Stimulated activated CD4-positive, alpha-beta T cell treated with anti-CD3 and anti-CD28 coated beads, Interleukin-2, amount 100 ng/mL, for 24 hours (primary cell): Measurements from ENCODE around the gene FPR1.
A peak's percentile ranks its signal among the peaks of the same experiment; 100 is the strongest.

ENCODE experiments used
- DNase-seq, 2 donors: peaks; one replicate each; pipeline ENCODE4 v3.0.0-alpha.2; 2020

FPR1 gene

DNA sequence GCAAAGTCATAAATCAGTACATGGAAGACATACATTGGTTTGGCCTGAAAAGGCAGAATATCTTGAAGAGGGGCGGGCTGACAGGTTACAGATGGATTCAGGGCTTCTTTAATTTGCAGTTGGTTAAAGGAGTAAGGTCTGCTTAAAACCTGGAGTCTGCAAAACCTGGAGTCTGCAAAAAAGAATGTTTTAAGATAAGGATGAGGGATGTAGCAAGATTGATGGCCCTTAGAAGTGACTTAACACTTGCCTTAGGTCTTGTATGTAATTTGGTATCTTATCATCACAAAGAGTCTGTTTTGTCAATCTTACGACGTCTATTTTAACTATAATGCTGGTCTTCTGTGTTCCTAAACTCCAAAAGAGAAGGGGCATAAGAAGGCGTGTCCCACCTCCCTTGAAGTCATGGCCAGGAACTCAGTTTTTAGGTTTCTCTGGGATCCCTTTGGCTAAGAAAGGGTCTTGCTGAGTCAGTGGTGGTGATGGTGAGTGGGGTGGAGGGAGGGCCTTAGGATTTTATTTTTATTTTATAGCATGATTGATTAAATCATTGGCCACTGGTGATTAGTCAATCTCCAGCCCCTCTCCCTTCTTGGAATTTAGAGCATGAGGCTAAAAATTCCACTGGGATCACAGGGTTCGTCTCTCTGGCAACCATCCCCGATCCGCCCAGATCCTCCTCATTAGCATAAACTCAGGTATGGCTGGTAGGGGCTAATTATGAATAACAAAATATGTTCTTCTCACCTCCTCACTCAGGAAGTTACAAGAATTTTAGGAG, 17.7 kb downstream of the FPR1 start:
- DNase-seq = no peak

DNA sequence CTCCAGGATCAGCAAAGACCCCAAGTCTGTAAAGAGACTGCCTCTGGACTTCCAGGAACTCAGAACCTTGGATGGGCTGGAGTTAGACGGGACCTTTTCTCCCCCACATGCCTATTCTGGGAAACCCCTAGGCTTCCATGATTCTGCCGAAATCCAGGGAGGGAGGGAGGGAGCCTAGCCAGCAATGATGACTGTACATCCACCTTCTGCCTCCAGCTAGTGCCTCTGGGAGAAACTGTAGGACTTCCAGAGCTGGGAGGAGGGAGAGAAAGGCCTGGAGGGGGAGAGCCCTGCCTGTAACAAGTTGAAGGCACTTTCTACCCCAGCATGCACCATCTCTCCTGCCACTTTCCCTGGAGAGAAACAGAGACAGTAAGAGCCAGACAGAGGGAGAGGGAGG, 21.9 kb downstream of the FPR1 start:
- DNase-seq = no peak

DNA sequence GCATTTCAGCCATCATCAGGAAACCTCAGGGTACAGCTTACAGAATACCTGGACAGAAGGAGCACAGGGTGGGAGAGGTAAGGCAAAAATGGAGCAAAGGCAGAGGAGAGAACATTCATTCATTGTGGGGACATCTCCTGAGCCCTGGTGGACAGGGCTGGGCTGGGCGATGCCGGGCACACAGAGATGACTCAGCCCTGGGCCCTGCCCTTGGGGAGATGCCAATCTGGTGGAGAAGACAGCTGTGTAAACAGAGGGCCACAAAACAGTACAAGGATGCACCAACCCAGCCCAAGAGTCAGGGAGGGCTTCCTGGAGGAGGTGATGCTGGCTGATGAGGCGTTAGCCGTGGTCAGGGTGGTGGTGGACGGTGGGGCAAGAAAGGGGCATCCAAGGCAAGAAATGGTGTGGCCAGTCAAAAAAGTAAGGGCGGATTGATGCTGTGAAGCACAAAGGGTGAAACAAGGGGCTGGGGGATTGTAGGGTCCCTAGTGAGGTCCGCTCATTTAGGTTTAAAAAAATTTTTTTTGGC, 24.3 kb downstream of the FPR1 start:
- DNase-seq = no peak

DNA sequence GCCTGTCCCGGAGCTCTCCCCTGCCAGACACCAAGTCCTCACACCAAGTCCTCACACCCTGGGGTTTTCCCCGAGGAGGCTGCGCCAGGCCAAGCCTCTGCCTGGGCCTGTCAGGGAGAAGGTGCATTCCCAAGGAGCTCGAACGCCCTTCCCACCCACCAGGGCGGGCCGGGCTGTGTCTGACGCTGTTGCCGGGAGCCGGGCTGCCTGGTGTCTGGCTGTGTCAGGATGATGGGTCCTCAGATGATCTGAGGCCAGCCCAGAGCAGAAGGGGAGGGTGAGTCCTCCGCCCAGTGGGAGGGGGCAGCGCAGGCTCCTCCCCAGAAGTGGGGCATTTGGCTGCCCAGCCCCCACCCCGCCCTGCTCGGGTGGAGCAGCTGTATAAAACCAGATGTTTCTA, 25.6 kb downstream of the FPR1 start:
- no peak for DNase-seq

DNA sequence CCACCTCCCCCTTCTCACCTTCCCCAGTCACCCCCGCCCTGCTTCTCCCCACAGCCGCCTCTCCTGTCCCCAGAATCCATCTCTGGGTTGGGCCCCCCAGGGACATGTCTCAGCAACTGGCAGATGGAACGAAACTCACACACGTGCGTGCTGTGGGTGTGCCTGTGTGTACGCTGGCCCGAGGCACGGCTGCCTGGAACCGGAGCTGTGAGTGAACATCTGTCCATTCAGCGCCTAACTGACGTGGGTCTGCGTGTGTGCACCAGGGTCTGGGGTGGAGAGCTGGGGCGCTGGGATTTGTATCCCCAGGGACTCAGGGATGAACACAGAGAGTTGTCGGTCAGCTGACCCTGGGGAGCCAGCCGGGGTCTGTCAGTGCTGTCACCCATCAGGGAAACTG, 27.1 kb downstream of the FPR1 start:
- no peak for DNase-seq

DNA sequence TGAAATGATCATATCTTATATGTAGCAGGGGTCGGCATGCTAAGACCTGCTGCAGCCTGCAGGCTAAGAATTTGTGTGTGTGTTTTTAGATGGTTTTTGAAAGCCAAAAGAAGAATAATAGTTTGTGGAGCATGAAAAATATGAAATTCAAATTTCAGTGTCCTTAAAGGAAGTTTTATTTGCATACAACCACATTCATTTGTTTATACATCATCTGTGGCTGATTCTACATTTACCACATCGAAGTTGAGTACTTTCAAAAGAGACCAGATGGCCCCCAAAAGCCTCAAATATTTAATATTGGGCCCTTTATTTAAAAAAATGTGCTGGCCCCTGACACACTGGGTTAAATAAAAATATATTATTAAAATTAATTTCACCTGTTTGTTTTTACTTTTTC, 29.2 kb downstream of the FPR1 start:
- DNase-seq = no peak

DNA sequence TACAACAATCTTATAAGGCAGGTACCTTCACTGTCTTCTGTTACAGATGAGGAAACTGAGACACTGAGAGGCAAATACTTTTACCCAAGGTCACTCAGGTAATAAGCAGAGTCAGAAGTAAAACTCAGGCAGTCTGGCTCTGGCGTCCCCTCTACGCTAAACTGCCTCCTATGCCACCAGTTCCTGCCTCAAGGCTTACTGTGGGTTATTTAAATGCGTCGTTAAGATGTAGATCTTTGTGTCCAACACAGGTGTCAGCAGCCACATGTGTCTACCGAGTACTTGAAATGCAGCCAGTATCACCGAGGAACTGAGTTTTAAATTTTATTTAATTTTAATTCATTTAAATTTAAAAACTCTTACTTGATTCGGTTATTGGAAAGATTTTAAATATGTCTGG, 29.8 kb downstream of the FPR1 start:
- no peak for DNase-seq

DNA sequence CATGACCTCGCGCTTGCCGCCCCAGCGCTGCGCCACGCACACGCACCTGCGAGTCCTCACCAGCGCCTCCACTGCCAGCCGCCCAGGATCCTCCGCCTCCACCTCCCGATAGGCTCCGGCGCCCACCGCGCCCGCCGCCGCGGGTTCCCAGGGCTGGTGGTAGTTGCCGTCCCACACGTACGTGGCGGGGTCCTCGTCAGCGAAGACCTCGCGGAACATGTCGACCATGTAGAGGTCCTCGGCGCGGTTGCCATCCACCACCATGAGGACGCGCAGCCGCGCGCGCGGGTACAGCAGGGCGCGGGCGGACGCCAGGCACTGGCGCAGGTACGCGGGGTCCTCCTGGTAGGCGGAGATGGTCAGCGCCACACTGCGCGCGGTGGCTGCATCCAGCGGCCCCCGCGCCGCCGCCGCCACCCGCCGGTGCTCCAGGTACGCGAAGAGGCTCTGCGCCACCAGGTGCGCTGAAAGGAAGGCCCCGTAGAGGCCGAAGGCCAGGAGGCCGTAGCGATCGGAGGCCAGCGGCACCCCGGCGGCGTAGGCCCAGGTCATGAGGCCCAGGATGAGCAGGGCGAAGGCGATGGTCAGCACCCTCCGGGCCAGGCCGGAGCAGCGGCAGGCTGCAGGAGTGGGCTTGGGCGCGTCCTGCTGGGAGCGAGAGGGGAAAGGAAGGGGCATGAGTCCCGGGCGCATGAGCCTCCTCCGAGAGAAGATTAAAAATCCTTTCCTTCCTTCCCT, 32.3 kb downstream of the FPR1 start:
- no peak for DNase-seq

DNA sequence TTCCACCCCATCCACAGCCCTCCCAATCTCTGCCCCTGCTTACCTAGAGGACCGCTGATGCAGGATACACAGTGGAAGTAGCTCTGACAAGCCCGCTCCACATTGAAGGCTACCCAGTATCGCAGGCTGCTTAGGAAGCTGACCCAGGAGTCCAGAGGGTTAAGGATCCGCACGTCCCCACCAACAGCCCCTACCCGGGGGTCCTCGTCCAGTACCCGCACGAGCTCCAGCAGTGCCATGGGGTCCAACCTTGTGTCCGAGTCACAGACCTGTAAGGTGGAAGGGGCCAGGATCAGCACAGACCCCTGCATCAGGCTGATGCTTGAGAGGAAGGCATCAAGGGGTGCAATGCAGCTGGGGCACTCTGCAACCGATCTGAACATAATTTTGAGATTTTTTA, 34.8 kb downstream of the FPR1 start:
- DNase-seq = no peak

DNA sequence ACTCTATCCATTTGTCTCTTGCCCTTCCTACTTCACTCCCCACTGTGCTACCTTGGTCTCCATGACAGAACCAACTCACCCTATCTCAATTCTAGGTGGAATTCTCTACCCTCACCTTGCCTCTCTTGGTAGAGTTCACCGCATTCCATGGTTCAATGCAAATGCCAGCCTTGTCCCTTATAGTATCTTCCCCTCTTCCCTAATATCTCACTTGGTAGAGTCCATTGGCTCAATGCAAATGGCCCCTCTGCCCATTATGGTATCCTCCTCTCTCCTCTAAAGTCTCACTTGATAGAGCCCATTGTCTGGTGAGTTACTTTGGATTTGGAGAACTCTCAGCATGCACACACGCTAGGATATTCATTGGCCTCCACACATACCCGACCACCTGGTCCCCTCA, 35.8 kb downstream of the FPR1 start:
- DNase-seq = no peak

DNA sequence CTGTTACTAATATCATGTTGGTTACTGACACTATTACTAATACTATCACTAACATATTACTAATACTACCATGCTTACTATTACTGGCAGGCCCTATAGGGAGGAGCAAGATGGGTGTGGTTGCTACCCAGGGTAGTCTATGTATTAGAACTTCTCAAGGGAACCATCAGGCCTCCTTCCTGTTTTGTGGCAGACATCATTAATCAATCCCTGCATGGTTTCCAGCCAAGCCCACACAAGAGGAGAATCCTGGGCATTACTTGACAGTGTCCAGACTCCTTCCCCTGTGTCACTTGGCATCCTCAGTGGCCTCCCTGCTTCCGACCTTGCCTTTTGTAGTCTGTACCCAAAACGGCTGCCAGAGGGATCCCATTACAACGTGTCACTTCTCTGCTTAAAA, 36.8 kb downstream of the FPR1 start:
- DNase-seq = no peak

DNA sequence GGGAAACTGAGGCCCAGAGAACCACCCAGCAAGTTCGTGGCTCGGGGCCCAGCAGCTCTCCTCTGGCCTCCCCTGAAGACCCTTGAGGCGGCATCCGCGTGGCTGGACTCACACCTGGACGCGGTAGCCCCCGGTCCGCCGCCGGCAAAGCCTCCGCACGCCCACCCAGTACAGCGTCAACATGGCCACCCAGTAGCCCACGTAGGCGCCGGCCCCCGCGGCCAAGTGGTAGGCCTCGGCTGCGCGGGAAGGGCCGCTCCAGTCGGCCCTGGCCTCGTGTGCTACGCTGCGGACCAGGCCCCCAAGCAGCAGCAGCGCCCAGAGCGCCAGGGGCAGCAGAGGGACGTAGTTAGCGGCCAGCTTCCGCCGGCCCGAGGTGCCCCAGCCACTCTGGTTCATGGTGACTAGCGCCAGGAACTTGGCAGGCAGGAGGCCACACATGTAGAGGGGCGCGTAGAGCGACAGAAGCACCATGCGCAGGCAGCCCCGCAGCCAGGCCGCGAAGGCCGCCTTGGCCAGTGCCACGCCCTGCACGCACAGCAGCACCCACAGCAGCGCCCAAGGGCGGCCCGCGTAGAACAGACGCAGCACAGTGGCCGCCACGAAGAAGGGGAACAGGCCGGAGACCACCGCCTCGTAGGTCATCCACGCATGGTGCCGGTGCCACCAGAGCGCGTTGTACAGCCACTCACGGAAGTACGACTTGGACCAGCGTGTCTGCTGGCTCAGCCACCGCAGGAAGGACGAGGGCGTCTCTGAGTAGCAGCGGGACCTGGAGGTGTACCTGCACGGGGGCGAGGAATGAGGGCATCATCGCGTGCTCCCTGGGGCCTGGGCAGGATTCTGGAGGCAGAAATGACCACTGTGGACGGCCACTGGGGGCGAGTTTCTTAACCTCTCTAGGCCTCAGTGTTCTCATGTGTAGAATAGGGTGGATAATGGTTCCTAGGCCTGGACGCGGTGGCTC, 38.1 kb downstream of the FPR1 start:
- no peak for DNase-seq

DNA sequence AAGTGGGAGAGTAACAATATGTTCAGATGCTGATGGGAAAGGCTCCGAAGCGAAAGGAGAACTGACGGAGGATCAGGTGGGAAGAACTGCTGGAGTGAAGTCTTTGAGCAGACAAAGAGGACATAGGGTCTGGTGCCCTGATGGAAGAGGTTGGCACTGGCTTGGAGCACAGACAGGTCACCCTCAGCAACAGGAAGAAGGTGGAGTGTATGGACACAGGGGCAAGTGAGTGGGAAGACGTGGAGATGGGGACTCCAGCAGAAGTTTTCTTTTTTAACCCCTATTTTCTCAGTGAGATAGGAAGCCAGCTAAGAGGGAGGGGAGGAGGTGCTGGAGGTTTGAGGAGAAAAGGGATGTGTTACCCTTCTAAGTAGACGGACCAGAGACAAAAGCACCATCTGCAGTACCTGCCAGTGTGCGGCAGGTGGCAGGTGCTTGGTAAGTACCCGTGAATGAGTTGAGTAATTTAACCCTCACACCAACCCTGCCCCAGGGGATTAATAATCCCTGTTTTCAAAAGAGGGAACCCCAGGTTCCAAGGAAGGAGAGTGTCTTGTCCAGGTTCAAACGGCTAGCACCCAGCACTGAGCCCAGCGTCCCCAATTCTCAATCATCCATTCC, 39.1 kb downstream of the FPR1 start:
- no peak for DNase-seq

DNA sequence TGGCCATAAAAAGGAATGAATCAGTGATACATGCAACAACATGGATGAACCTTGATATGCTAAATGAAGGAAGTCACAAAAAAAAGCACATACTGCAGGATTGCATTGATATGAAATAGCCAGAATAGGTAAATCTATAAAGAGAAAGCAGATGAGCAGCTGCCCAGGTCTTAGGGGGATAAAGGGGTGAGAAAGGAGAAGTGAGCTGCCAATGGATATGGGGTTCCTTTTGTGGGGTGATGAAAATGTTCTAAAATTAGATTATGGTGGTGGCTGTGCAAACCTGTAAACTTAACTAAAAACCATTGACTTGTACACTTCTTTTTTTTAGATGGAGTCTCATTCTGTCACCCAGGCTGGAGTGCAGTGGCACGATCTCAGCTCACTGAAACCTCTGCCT, 40.0 kb downstream of the FPR1 start:
- DNase-seq = no peak

DNA sequence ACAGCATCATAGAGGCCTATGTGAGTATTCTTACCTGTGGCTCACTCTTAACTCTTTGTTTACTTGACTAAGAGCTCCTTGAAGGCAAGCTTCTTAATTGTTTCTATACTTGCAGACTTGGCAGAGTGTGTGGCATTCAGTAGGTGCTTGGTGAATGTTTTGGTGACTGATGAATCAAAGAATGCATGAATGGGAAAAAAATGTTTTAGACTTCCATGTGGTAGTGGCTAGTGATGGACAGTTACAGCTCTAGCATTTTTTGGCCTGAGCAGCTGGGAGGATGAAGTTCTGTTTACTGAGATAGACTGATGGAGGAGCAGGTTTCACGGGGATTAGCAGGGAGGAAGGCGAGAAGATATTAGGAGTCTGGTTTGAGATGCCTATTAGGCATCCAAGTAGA, 41.5 kb downstream of the FPR1 start:
- DNase-seq = no peak

DNA sequence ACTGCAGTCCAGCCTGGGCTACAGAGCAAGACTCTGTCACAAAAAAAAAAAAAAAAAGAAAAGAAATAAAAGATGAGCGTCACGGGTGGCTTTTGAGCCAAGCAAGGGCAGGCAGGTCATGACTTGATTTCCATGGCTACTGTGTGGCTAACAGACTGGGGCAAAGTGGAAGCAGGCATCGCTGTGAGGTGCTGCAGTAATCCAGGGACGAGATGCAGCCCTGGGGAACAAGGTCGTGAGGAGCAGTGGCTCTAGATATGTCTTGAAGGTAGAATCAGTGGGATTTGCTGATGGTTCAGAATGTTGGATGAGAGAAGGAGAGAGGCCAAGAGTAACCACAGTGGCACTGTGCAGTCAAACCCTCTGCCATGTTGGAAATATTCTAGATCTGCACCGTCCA, 42.1 kb downstream of the FPR1 start:
- DNase-seq = no peak

DNA sequence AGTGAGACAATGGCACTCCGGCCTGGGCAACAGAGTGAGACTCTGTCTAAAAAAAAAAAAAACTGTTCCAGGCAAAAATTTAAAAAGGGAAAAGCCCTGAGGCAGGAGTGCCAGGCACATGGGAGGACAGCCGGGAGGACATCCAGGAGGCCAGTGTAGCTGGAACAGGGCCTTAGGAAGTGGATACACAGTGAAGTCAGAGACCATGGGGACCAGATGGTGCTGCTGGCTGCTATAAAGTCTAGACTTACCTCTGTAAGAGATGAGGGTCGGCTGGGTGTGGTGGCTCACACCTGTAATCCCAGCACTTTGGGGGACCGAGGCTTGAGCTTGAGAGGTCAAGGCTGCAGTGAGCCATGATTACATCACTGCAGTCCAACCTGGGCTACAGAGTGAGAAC, 42.9 kb downstream of the FPR1 start:
- no peak for DNase-seq

DNA sequence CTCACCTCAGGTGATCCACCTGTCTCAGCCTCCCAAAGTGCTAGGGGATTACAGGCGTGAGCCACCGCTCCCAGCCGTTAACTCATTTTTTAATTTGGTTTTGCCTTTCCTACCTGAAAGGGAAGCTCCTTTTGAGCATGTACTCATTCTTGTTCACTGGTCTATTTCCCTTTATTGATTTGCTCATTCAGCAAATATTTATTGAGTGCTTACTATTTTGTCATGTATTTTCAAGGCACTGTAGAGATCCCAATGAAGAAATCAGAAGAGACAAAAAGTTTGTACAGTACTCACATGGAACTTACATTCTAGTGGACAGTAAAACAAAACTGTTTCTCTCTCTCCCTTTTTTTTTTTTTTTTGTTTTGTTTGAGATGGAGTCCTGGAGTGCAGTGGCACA, 44.8 kb downstream of the FPR1 start:
- no peak for DNase-seq

DNA sequence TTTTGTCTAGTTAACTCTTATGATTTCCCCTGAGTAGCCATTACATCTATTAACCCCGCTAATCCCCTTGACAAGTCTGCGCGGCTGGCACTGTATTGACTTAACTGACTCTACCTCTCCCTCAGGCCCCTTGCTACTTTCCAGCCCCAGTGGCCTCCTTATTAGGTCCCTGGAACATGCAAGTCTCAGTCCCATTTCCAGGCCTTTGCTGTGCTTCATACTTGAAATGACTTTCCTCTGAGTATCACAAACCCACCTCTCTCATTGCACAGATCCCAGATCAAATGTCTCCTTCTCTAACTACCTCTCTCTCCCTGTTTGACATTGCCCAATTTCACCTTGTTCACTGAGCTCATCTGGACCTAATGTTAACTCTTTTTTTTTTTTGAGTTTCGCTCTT, 45.4 kb downstream of the FPR1 start:
- no peak for DNase-seq

DNA sequence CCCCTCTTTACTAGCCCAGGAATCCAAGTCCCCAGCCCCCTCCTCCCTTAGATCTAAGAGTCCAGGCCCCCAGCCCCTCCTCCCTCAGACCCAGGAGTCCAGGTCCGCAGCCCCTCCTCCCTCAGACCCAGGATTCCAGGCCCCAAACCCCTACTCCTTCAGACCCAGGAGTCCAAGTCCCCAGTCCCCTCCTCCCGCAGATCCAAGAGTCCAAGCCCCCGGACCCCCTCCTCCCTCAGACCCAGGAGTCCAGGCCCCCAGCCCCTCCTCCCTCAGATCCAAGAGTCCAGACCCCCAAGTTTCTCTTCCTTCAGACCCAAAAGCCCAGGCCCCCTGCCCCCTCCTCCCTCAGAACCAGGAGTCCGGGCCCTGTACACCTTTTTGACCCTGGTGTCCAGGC, 47.1 kb downstream of the FPR1 start:
- no peak for DNase-seq

DNA sequence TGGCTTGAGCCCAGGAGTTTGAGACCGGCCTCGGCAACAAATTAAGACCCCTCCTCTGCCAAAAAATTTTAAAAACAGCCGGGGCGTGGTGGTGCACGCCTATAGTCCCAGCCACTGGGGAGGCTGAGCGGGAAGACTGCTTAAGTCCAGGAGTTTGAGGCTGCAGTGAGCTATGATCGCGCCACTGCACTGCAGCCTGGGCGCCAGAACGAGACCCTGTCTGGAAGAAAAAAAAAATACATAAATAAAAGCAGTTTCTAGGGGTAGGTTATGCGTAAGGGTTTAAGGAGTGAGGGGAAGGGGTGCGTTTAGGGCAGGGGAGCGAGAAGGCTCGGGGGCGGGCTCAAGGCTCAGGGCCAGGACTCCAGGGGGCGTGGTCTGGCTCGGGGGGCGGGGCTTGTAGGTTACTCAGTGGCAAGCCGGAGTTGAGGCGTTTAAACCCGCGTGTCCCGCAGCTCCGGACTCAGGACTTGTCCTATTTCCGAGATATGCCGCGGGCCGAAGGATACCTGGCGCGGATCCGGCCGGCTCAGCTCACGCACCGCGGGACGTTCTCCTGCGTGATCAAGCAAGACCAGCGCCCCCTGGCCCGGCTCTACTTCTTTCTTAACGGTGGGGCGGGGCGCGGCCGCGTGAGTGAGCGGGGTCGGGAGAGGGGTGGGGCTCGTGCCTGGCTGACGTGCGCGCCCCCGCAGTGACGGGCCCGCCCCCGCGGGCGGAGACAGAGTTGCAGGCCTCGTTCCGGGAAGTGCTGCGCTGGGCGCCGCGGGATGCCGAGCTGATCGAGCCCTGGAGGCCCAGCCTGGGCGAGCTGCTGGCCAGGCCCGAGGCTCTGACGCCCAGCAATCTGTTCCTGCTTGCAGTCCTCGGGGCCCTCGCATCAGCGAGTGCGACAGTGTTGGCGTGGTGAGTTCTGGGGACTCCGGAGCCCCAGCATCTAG, 47.8 kb downstream of the FPR1 start:
- peak; percentile 97 to 98 for DNase-seq
